ENCODE results near the gene DNAJC5.
"Not testable (repeated sequence)": the region's sequence is repeated elsewhere in the genome, so short reads cannot be mapped to it uniquely, and the experiment has no call there.

The DNAJC5 gene

GRCh38 chr20:63970714-63971431 is 75.9 kb downstream of the DNAJC5 start:
- peaks cover 20% of the 10 kb centered on the region for H3K4me1 ChIP-seq (ENCODE audit: insufficient read depth, low read length, poor library complexity, severe bottlenecking)
- peaks cover 11% of the 10 kb centered on the region; the same call in 1 of the 2 replicates for H3K79me2 ChIP-seq (ENCODE audit: insufficient read depth, low read length)
- no peaks in the 10 kb centered on the region for H3F3A ChIP-seq (ENCODE audit: low read depth)
- H2AFZ ChIP-seq (ENCODE audit: low read length): no peak overlapping the region
- H3K36me3 ChIP-seq (ENCODE audit: insufficient read depth, low read length): no peaks in the 10 kb centered on the region
- H3K4me2 ChIP-seq (ENCODE audit: low read depth, low read length, poor library complexity, severe bottlenecking): no peak overlapping the region
- no peaks in the 10 kb centered on the region for H3K27me3 ChIP-seq (ENCODE audit: insufficient read depth, low read length, poor library complexity, severe bottlenecking)
- no peaks in the 10 kb centered on the region for H3K9me3 ChIP-seq (ENCODE audit: insufficient read depth, low read depth, low read length)
- TF ChIP-seq CTCF (conservative IDR thresholded peaks at IDR 0.05; ENCODE audit: low read length) (no peak), EZH2phosphoT487 (IDR thresholded peaks at IDR 0.05; ENCODE audit: borderline replicate concordance) (no peak)
- H3K9ac ChIP-seq (ENCODE audit: low read depth, low read length, poor library complexity, severe bottlenecking): no peak overlapping the region
- H3K9me2 ChIP-seq (replicated peaks; ENCODE audit: low read depth, low read length): no peaks in the 10 kb centered on the region
- H4K20me1 ChIP-seq (ENCODE audit: insufficient read depth, low read length, poor library complexity, severe bottlenecking): no peaks in the 10 kb centered on the region
- H3K4me3 ChIP-seq (ENCODE audit: low read length, poor library complexity, severe bottlenecking): no peak overlapping the region

- not testable (repeated sequence) for H3K4me2 ChIP-seq (ENCODE audit: low read depth, low read length, poor library complexity, severe bottlenecking); H3F3A ChIP-seq (ENCODE audit: low read depth); H3K9ac ChIP-seq (ENCODE audit: low read depth, low read length, poor library complexity, severe bottlenecking); H3K9me2 ChIP-seq (replicated peaks; ENCODE audit: low read depth, low read length); H4K20me1 ChIP-seq (ENCODE audit: insufficient read depth, low read length, poor library complexity, severe bottlenecking); H3K36me3 ChIP-seq (ENCODE audit: insufficient read depth, low read length); H3K27me3 ChIP-seq (ENCODE audit: insufficient read depth, low read length, poor library complexity, severe bottlenecking); H2AFZ ChIP-seq (ENCODE audit: low read length); H3K9me3 ChIP-seq (ENCODE audit: insufficient read depth, low read depth, low read length); H3K4me3 ChIP-seq (ENCODE audit: low read length, poor library complexity, severe bottlenecking)
- H3K79me2 ChIP-seq (ENCODE audit: insufficient read depth, low read length): peaks cover 11% of the 10 kb centered on the region; the same call in 1 of the 2 replicates
- peaks cover 23% of the 10 kb centered on the region for H3K4me1 ChIP-seq (ENCODE audit: insufficient read depth, low read length, poor library complexity, severe bottlenecking)
Measured at GRCh38 chr20:63971960-63972311, 77.0 kb downstream of the DNAJC5 start.

GRCh38 chr20:63972312-63973159 is 77.6 kb downstream of the DNAJC5 start:
- Histone ChIP-seq H3K9ac (ENCODE audit: low read depth, low read length, poor library complexity, severe bottlenecking) (no peak overlapping the region), H3K4me2 (ENCODE audit: low read depth, low read length, poor library complexity, severe bottlenecking) (no peak overlapping the region), H4K20me1 (ENCODE audit: insufficient read depth, low read length, poor library complexity, severe bottlenecking) (no peaks in the 10 kb centered on the region), H3K79me2 (ENCODE audit: insufficient read depth, low read length) (peaks cover 11% of the 10 kb centered on the region; the same call in 1 of the 2 replicates), H2AFZ (ENCODE audit: low read length) (no peak overlapping the region), H3K36me3 (ENCODE audit: insufficient read depth, low read length) (no peaks in the 10 kb centered on the region), H3K9me2 (replicated peaks; ENCODE audit: low read depth, low read length) (no peaks in the 10 kb centered on the region), H3K27me3 (ENCODE audit: insufficient read depth, low read length, poor library complexity, severe bottlenecking) (no peaks in the 10 kb centered on the region), H3F3A (ENCODE audit: low read depth) (no peaks in the 10 kb centered on the region), H3K4me3 (ENCODE audit: low read length, poor library complexity, severe bottlenecking) (no peak overlapping the region), H3K4me1 (ENCODE audit: insufficient read depth, low read length, poor library complexity, severe bottlenecking) (peaks cover 28% of the 10 kb centered on the region), H3K9me3 (ENCODE audit: insufficient read depth, low read depth, low read length) (no peaks in the 10 kb centered on the region)
- TF ChIP-seq CTCF (conservative IDR thresholded peaks at IDR 0.05; ENCODE audit: low read length): no peak
- no peak for TF ChIP-seq EZH2phosphoT487 (IDR thresholded peaks at IDR 0.05; ENCODE audit: borderline replicate concordance)
